HL-60 (cell line): ENCODE measurements around the gene QRICH1.

Experiments used
- GABPA ChIP-seq: IDR thresholded peaks from 2 replicates; pipeline ENCODE4 v1.6.1; 2012; ENCODE audit warnings: low read depth
- SPI1 ChIP-seq: IDR thresholded peaks from 2 replicates; pipeline ENCODE4 v1.6.1; 2012; ENCODE audit warnings: low read depth, mild to moderate bottlenecking, borderline replicate concordance
- TF ChIP-seq, protein P1 (sequence below): IDR thresholded peaks from one replicate; pipeline ENCODE4 v1.5.1; 2011; ENCODE audit warnings: low read length, control low read depth, inconsistent platforms; ENCODE audit not compliant: insufficient read depth

DNA sequence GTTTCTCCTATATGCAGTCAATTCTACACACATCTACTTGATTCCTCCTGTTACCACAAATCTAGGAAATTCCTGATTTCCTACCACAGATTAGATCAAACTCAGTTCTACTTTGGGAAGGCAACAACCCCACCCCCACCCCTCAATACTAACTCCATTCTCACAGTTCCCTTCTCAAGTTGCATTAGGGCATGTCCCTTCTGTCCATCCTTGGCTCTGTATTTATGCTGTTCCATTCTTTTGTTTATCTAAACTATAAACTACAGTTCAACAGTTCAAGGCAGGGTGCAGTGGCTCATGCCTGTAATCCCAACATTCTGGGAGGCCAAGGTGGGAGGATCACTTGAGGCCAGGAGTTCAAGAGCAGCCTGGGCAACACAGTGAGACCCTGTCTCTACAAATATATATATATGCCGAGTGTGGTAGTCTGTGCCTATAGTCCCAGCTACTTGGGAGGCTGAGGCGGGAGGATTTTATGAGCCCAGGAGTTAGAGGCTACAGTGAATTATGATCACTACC is 39.5 kb downstream of the QRICH1 start:
- TF ChIP-seq, protein P1, sequence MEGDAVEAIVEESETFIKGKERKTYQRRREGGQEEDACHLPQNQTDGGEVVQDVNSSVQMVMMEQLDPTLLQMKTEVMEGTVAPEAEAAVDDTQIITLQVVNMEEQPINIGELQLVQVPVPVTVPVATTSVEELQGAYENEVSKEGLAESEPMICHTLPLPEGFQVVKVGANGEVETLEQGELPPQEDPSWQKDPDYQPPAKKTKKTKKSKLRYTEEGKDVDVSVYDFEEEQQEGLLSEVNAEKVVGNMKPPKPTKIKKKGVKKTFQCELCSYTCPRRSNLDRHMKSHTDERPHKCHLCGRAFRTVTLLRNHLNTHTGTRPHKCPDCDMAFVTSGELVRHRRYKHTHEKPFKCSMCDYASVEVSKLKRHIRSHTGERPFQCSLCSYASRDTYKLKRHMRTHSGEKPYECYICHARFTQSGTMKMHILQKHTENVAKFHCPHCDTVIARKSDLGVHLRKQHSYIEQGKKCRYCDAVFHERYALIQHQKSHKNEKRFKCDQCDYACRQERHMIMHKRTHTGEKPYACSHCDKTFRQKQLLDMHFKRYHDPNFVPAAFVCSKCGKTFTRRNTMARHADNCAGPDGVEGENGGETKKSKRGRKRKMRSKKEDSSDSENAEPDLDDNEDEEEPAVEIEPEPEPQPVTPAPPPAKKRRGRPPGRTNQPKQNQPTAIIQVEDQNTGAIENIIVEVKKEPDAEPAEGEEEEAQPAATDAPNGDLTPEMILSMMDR, result no peak
- TF ChIP-seq SPI1 (no peak), GABPA (no peak)
